Medulla oblongata (tissue), 1 donor: ENCODE data around the gene DEFB128.
"Not testable (repeated sequence)": the region's sequence is repeated elsewhere in the genome, so short reads cannot be mapped to it uniquely, and the experiment has no call there.

Experiments
- DNase-seq: peaks from one replicate; pipeline ENCODE4 v3.0.0-alpha.2; 2015; ENCODE audit errors: extremely low spot score

DEFB128 gene

GRCh38 chr20:189611-190010, at the start of gene DEFB128:
Gene DEFB128 (minus strand): TSS chr20:189711. CDS start chr20:189623, 88 bp downstream.
- DNase-seq, result no peak

GRCh38 chr20:237929-238328, 48.4 kb upstream of the DEFB128 start:
- DNase-seq, result no peak

- DNase-seq, result peak; percentile 71
Observed at GRCh38 chr20:237489-237888, 48.0 kb upstream of the DEFB128 start.

- DNase-seq, result peak; percentile 38
Observed at GRCh38 chr20:235891-236290, 46.4 kb upstream of the DEFB128 start.

GRCh38 chr20:227439-228105, 38.1 kb upstream of the DEFB128 start:
- peak; percentile 58 for DNase-seq

- DNase-seq, result no peak
Observed at GRCh38 chr20:226958-227357, 37.4 kb upstream of the DEFB128 start, which contains the start of gene DEFB129. Gene DEFB129 (plus strand): TSS chr20:227258. CDS start chr20:227289, 31 bp downstream.

- DNase-seq, result not testable (repeated sequence)
Observed at GRCh38 chr20:225879-226278, 36.4 kb upstream of the DEFB128 start.

- DNase-seq, result no peak
Observed at GRCh38 chr20:221258-221830, 31.8 kb upstream of the DEFB128 start.

- peak; percentile 32 for DNase-seq
Observed at GRCh38 chr20:219290-220115, 30.0 kb upstream of the DEFB128 start.

- DNase-seq, result no peak
Observed at GRCh38 chr20:217266-217665, 27.8 kb upstream of the DEFB128 start.

- DNase-seq, result no peak
Observed at GRCh38 chr20:215796-216195, 26.3 kb upstream of the DEFB128 start.

GRCh38 chr20:214383-214782, 24.9 kb upstream of the DEFB128 start:
- no peak for DNase-seq

- no peak for DNase-seq
Observed at GRCh38 chr20:210809-211502, 21.4 kb upstream of the DEFB128 start.

- DNase-seq, result peak; percentile 56
Observed at GRCh38 chr20:208942-209566, 19.5 kb upstream of the DEFB128 start.

- not testable (repeated sequence) for DNase-seq
Observed at GRCh38 chr20:203630-204029, 14.1 kb upstream of the DEFB128 start.

GRCh38 chr20:199996-200395, 10.5 kb upstream of the DEFB128 start:
- DNase-seq, result no peak

- DNase-seq, result no peak
Observed at GRCh38 chr20:198225-198624, 8.7 kb upstream of the DEFB128 start.

- no peak for DNase-seq
Observed at GRCh38 chr20:187733-188132, 1.8 kb downstream of the DEFB128 start.

GRCh38 chr20:184288-184687, 5.2 kb downstream of the DEFB128 start:
- DNase-seq, result no peak

- no peak for DNase-seq
Observed at GRCh38 chr20:168876-169275, 20.6 kb downstream of the DEFB128 start.

GRCh38 chr20:164618-165017, 24.9 kb downstream of the DEFB128 start:
- no peak for DNase-seq

- DNase-seq, result no peak
Observed at GRCh38 chr20:157154-157553, 32.4 kb downstream of the DEFB128 start, which contains the start of gene DEFB127. Gene DEFB127 (plus strand): TSS chr20:157454. CDS start chr20:157545, 91 bp downstream.
